Measurements from ENCODE around the gene TMEM182. TPM values are rescaled to one million over a fixed set of nuclear protein-coding genes. Genes with fewer than 3 reads are reported as not detected.

TMEM182 gene
- total and polyA plus RNA-seq, 9 of the 15 experiments (the other 6 are each of a cell fraction or from before 2014, with no cell fraction given), result 5.2 to 11.4 (median 7.5) TPM

- peak; percentile 56; the same call in 1 of the 2 replicates for TF ChIP-seq SIN3B (IDR thresholded peaks at IDR 0.05; ENCODE audit: low read depth)
- no peak for TF ChIP-seq MTA2 (IDR thresholded peaks at IDR 0.05; ENCODE audit: low read depth)
- TF ChIP-seq KLF1 (tag; IDR thresholded peaks at IDR 0.05), result 0 out of 2 replicates have a peak, but pooled peaks have one; percentile 56
- TF ChIP-seq DPF2 (IDR thresholded peaks at IDR 0.05), result no peak
- no peak for TF ChIP-seq HOXB6 (CRISPR knock-in tag; IDR thresholded peaks at IDR 0.05; ENCODE audit: borderline replicate concordance)
- TF ChIP-seq ZKSCAN3 (CRISPR knock-in tag; IDR thresholded peaks at IDR 0.05), result no peak
- peak; percentile 43; the same call in 1 of the 2 replicates for TF ChIP-seq ZBTB7A (IDR thresholded peaks at IDR 0.05; ENCODE audit: borderline replicate concordance, control insufficient read depth, low read depth, low read length)
Observed at GRCh38 chr2:102736410-102737409, 25.1 kb upstream of the TMEM182 start (continued).

GRCh38 chr2:102737431-102737830 lies 24.4 kb upstream of the TMEM182 start:
- POLR2A ChIA-PET, result interaction anchor here (0.7 to 1.6 kb wide), 3 partner anchors 16 to 25 kb away, joined by 3 to 8 read pairs (median 4); no protein-coding TSS in a partner anchor
- Histone ChIP-seq H4K20me1 (replicated peaks; ENCODE audit: control insufficient read depth, insufficient read depth, low read length) (peaks cover 10% of the 10 kb centered on the region; the same call in 1 of the 2 replicates), H3K9me1 (ENCODE audit: control insufficient read depth, insufficient read depth, low read length) (no peaks in the 10 kb centered on the region), H3K4me2 (ENCODE audit: insufficient read depth, low read length) (peak overlapping the region; percentile 93), H3K9me3 (replicated peaks; ENCODE audit: control insufficient read depth, insufficient read depth, low read depth, low read length) (no peaks in the 10 kb centered on the region), H3K27ac (ENCODE audit: extremely low read depth, low read depth, low read length) (no peak overlapping the region), H3K4me3 (peak overlapping the region; percentile 79), H3K9ac (ENCODE audit: insufficient read depth in 1 of 2, low read depth in 2 of 2, low read length in 2 of 2) (peak overlapping the region in 1 of 2 experiments; percentile 83; a peak in 2 of 4 replicates), H2AFZ (ENCODE audit: low read depth, low read length) (peak overlapping the region; percentile 98), H3K36me3 (ENCODE audit: control insufficient read depth, insufficient read depth, low read length) (no peaks in the 10 kb centered on the region; the same call in 2 of the 3 replicates), H3K4me1 (replicated peaks in 1 of 2; ENCODE audit: control insufficient read depth in 2 of 2, insufficient read depth in 2 of 2, low read length in 2 of 2) (peaks cover 6 to 10% of the 10 kb centered on the region in 2 experiments), H3K27me3 (ENCODE audit: control insufficient read depth in 2 of 2, insufficient read depth in 2 of 2, low read length in 2 of 2) (no peaks in the 10 kb centered on the region), H3K79me2 (ENCODE audit: control insufficient read depth, insufficient read depth, low read length) (peaks cover 40% of the 10 kb centered on the region)
- ATAC-seq, result no peak
- TF ChIP-seq AFF4 (CRISPR knock-in tag; IDR thresholded peaks at IDR 0.05), result no peak
- TF ChIP-seq MCM7 (IDR thresholded peaks at IDR 0.05), result no peak
- no peak for TF ChIP-seq LEF1 (IDR thresholded peaks at IDR 0.05)
- no peak for TF ChIP-seq THRAP3 (IDR thresholded peaks at IDR 0.05; ENCODE audit: borderline replicate concordance)
- in situ Hi-C loops (cut with MboI) (no loop called here), intact Hi-C loops (cut with micrococcal nuclease) (no loop called here)
- no peak for FAIRE-seq
- no TSS peak for BruUV-seq (replicated peaks)
- CTCF ChIA-PET (ENCODE audit: low intra/inter-chr PET ratio), result no interaction called here
- WGBS (ENCODE audit: insufficient coverage, low coverage, missing lambda C conversion rate), result 7% methylated on average over 1 of the region's 1 CpG
- peak in 1 of 4 experiments; percentile 25 for DNase-seq (ENCODE audit: extremely low read depth in 1 of 4, low spot score in 3 of 4)

Data from K562 (cell line).